GM13977 (cell line): ENCODE measurements around the gene VPS26A.
A peak's percentile ranks its signal among the peaks of the same experiment; 100 is the strongest.
"Not testable (repeated sequence)": the region's sequence is repeated elsewhere in the genome, so short reads cannot be mapped to it uniquely, and the experiment has no call there.

ENCODE experiments used
- DNase-seq: peaks from one replicate; pipeline ENCODE4 v3.0.0; 2012; ENCODE audit warnings: low spot score
- in situ Hi-C: fragments of 300-500 bp; cut with MboI; formaldehyde crosslinking; loops from one replicate; pipeline ENCODE4 v1.12.0; 2022; ENCODE audit warnings: low sequenced_read_pairs, low pct_unique_long_range_greater_than_20kb, mixed read lengths, inconsistent platforms; ENCODE audit not compliant: unreplicated experiment
- TF ChIP-seq, protein P1 (sequence below): IDR thresholded peaks from 2 replicates; pipeline ENCODE4 v1.5.1; 2012; ENCODE audit warnings: mild to moderate bottlenecking, control low read depth; ENCODE audit not compliant: insufficient read depth; ENCODE audit errors: extremely low read depth, missing control alignments

VPS26A gene

GRCh38 chr10:69153227-69153626 lies 29.2 kb downstream of the VPS26A start:
- TF ChIP-seq, protein P1, sequence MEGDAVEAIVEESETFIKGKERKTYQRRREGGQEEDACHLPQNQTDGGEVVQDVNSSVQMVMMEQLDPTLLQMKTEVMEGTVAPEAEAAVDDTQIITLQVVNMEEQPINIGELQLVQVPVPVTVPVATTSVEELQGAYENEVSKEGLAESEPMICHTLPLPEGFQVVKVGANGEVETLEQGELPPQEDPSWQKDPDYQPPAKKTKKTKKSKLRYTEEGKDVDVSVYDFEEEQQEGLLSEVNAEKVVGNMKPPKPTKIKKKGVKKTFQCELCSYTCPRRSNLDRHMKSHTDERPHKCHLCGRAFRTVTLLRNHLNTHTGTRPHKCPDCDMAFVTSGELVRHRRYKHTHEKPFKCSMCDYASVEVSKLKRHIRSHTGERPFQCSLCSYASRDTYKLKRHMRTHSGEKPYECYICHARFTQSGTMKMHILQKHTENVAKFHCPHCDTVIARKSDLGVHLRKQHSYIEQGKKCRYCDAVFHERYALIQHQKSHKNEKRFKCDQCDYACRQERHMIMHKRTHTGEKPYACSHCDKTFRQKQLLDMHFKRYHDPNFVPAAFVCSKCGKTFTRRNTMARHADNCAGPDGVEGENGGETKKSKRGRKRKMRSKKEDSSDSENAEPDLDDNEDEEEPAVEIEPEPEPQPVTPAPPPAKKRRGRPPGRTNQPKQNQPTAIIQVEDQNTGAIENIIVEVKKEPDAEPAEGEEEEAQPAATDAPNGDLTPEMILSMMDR: no peak
- in situ Hi-C loops: no loop called here
- no peak for DNase-seq

GRCh38 chr10:69160809-69161241 lies 36.8 kb downstream of the VPS26A start:
- no peak for DNase-seq
- in situ Hi-C loops: no loop called here

DNA sequence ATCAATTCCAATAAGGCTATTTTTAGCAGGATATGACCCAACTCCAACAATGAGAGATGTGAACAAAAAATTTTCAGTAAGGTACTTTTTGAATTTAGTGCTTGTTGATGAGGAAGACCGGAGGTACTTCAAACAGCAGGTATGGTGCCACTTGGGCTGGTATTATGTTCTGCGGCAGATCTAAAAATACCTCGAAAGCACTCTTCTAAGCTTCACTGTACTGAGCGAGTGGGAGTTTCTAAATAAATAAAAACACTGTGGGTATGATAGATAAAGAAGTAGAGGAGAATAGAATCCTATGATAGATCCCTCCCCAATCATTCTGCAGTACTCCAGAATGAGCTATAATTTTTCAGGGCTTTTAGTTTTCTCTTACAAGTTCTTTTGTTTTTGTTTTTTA lies 44.5 kb downstream of the VPS26A start:
- no peak for DNase-seq
- in situ Hi-C loops: no loop called here
- TF ChIP-seq, protein P1: no peak

More at GRCh38 chr10:69160809-69161241, 36.8 kb downstream of the VPS26A start:
- TF ChIP-seq, protein P1: no peak

GRCh38 chr10:69172241-69172982 lies 48.4 kb downstream of the VPS26A start:
- DNase-seq: peak; percentile 46
- in situ Hi-C loops: no loop called here
- TF ChIP-seq, protein P1: no peak

DNA sequence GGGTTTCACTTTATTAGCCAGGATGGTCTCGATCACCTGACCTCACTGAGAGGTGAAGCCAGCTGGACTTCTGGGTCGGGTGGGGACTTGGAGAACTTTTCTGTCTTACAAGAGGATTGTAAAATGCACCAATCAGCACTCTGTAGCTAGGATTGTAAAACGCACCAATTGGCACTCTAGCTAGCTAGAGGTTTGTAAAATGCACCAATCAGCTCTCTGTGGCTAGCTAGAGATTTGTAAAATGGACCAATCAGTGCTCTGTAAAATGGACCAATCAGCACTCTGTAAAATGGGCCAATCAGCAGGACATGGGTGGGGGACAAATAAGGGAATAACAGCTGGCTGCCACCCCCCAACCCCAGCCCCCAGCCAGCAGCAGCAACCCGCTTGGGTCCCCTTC lies 51.3 kb downstream of the VPS26A start:
- in situ Hi-C loops, DNase-seq: not testable (repeated sequence)

DNA sequence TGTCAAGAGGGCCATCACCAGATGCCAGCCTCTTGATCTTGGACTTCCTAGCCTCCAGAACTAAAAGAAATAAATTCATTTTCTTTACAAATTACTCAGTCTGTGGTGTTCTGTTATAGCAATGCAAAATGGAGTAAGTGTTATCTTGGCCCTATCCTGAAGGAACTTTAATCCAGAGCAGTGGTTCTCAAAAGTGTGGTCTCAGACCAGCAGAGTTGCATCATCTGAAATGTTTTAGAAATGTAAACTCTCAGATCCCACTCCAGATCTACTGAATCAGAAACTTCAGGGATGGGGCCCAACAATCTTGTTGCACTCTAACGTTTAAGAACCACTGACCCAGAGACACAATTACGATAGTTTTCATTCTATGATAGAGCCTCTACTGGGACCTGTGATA lies 52.8 kb downstream of the VPS26A start:
- DNase-seq: no peak
- TF ChIP-seq, protein P1: no peak
- in situ Hi-C loops: no loop called here

GRCh38 chr10:69179089-69179742 lies 55.2 kb downstream of the VPS26A start:
- DNase-seq: no peak
- in situ Hi-C loops: no loop called here
- TF ChIP-seq, protein P1: no peak
